Tibial artery (tissue), 4 donors: ENCODE measurements around the gene RIC8B.

ENCODE experiments used
- DNase-seq, 2 donors: peaks; one replicate each; pipeline ENCODE4 v3.0.0-alpha.2; 2019
- H3K27ac ChIP-seq, 2 donors: fragments of 200-600 bp; sonication (generic) in 1 of 2; 1 replicate in 1 of 2; 2 replicates in 1 of 2; pipeline ENCODE4 v1.5.1; 2018 to 2019; ENCODE audit warnings: mild to moderate bottlenecking in 1 of 2
- H3K27me3 ChIP-seq, 2 donors: fragments of 200-600 bp; sonication (generic) in 1 of 2; one replicate each; pipeline versions ENCODE4 v1.5.1 to v1.6.0; 2016 to 2019
- H3K36me3 ChIP-seq, 3 donors: fragments of 200-600 bp; sonication (generic) in 2 of 3; one replicate each; pipeline ENCODE4 v1.5.1; 2016 to 2019; ENCODE audit warnings: mild to moderate bottlenecking in 2 of 3
- H3K4me1 ChIP-seq, 4 donors: fragments of 200-600 bp; sonication (generic) in 2 of 4; 1 replicate in 3 of 4; 2 replicates in 1 of 4; pipeline ENCODE4 v1.5.1; 2016 to 2019
- H3K4me3 ChIP-seq, 2 donors: fragments of 200-600 bp; sonication (generic) in 1 of 2; 1 replicate in 1 of 2; 2 replicates in 1 of 2; pipeline ENCODE4 v1.5.1; 2018 to 2019; ENCODE audit warnings: mild to moderate bottlenecking in 2 of 2
- H3K9me3 ChIP-seq, 3 donors: fragments of 200-600 bp; sonication (generic) in 1 of 3; one replicate each; pipeline ENCODE4 v1.5.1; 2016 to 2019
- CTCF ChIP-seq, 2 experiments: fragments of 200-600 bp in 1 of 2; fragments of 450-650 bp in 1 of 2; IDR thresholded peaks; one replicate each; pipeline ENCODE4 v1.5.1; 2017 to 2019; ENCODE audit warnings: antibody characterized with exemption in 2 of 2, mild to moderate bottlenecking in 1 of 2, moderate library complexity in 1 of 2
- intact Hi-C: fragments of 100-400 bp; cut with DNase I; formaldehyde crosslinking; loops from one replicate; pipeline ENCODE4 v1.15.0; 2023; ENCODE audit warnings: low total_unique reads

The RIC8B gene

DNA sequence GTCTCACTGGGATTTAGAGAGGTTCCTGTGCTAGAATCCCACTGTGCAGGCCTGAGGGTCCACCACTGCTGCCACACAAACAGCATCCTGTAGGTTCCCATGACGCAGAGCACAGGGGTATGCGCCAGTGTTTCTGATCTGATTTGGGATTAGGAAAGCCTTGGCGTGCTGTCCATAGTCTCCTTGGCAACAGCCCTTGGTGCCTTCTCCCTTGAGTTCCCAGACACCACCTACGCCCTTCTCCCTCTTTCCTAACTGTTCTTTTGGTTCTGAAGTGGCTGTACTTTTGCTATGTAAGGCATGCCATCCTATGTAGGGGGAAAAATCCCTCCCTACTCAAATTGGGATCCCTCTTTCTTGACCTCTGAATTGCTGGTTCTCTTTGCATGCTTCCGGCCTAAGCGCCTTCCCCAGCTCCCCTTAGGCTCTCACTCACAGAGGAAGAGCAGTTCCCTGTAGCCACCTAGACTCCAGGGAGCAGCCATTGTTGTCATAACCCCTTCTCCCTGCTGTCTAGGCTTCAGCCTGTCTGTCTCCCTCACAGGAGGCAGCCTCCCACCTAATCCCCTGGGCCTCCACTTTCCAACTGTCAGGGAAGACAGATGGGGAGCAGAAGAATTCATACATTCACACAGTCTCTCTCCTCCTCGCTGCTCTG lies 14.8 kb upstream of the RIC8B start:
- TF ChIP-seq CTCF (IDR thresholded peaks at IDR 0.05), result no peak
- no peaks in the 10 kb centered on the region for H3K9me3 ChIP-seq
- DNase-seq, result peak; percentile 63 to 71
- peaks cover 0 to 44% (median 19%) of the 10 kb centered on the region in 4 donors for H3K4me1 ChIP-seq
- H3K27ac ChIP-seq, result peak overlapping the region; percentile 56 to 71
- H3K27me3 ChIP-seq, result no peaks in the 10 kb centered on the region
- no peak overlapping the region for H3K4me3 ChIP-seq
- intact Hi-C loops, result no loop called here
- H3K36me3 ChIP-seq, result no peaks in the 10 kb centered on the region

GRCh38 chr12:106760184-106760531 lies 14.3 kb upstream of the RIC8B start:
- no peaks in the 10 kb centered on the region for H3K27me3 ChIP-seq
- intact Hi-C loops, result no loop called here
- H3K4me1 ChIP-seq, result peaks cover 0 to 49% (median 21%) of the 10 kb centered on the region in 4 donors
- TF ChIP-seq CTCF (IDR thresholded peaks at IDR 0.05), result no peak
- no peaks in the 10 kb centered on the region for H3K36me3 ChIP-seq
- no peaks in the 10 kb centered on the region for H3K9me3 ChIP-seq
- H3K27ac ChIP-seq, result peak overlapping the region; percentile 56 to 71
- H3K4me3 ChIP-seq, result no peak overlapping the region
- DNase-seq, result no peak

DNA sequence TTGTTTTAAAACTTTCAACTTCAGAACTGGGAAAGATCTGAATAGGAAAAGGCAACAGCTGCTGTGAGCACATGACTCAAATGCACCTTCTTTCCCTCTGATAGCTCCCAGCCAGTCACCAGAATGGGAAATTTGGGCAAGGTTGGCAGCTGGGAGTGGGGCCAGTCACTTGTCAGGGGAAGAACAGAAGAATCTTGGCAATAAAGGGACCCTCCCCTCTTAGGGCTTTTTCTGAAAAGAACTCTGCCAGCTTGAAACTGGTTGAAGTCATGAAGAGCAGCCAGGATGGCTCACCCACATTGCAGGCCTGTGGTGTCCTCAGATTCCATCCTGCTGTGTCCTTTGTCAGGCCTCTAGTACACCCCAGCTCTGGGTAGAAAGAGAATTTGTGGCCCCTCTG lies 10.3 kb upstream of the RIC8B start:
- no peaks in the 10 kb centered on the region for H3K9me3 ChIP-seq
- H3K4me1 ChIP-seq, result peaks cover 0 to 67% (median 46%) of the 10 kb centered on the region in 4 donors
- no peaks in the 10 kb centered on the region for H3K27me3 ChIP-seq
- H3K4me3 ChIP-seq, result no peak overlapping the region
- H3K27ac ChIP-seq, result peak overlapping the region; percentile 31 to 39
- DNase-seq, result no peak
- intact Hi-C loops, result no loop called here
- no peak for TF ChIP-seq CTCF (IDR thresholded peaks at IDR 0.05)
- H3K36me3 ChIP-seq, result no peaks in the 10 kb centered on the region

DNA sequence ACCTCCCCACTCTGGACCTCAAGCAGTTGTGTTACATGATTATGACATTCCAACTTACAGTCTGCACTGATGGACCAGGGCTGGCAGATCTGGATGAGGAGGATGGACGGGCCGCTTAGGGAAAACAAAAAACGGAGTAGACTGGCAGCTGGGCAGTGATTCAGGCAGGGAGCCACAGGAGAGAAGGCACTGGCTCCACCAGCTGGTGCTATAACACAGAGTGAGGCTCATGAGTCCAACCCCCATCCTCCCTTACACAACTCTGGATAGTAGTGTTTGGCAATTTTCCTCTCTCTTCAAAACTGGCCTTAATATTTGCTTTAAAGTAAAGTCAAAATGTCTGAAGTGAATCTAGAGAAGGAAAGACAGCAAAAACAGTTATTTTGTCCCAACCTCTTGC lies 9.7 kb upstream of the RIC8B start:
- peak in 1 of 2 donors; percentile 84 for DNase-seq
- peaks cover 0 to 64% (median 44%) of the 10 kb centered on the region in 4 donors for H3K4me1 ChIP-seq
- no peaks in the 10 kb centered on the region for H3K36me3 ChIP-seq
- H3K9me3 ChIP-seq, result no peaks in the 10 kb centered on the region
- no peak overlapping the region for H3K4me3 ChIP-seq
- TF ChIP-seq CTCF (IDR thresholded peaks at IDR 0.05), result peak in 1 of 2 experiments; percentile 41
- no peaks in the 10 kb centered on the region for H3K27me3 ChIP-seq
- intact Hi-C loops, result no loop called here
- H3K27ac ChIP-seq, result peak overlapping the region; percentile 31 to 39

GRCh38 chr12:106766393-106766826 lies 8.1 kb upstream of the RIC8B start:
- no peaks in the 10 kb centered on the region for H3K9me3 ChIP-seq
- intact Hi-C loops, result no loop called here
- H3K27me3 ChIP-seq, result no peaks in the 10 kb centered on the region
- peak overlapping the region; percentile 46 to 89 for H3K27ac ChIP-seq
- no peak overlapping the region for H3K4me3 ChIP-seq
- DNase-seq, result peak; percentile 28 to 74
- H3K4me1 ChIP-seq, result peaks cover 0 to 57% (median 37%) of the 10 kb centered on the region in 4 donors
- no peaks in the 10 kb centered on the region for H3K36me3 ChIP-seq
- no peak for TF ChIP-seq CTCF (IDR thresholded peaks at IDR 0.05)
